Fibroblast of lung (primary cell): ENCODE measurements around the gene NME7. TPM values are rescaled to one million over a fixed set of nuclear protein-coding genes. Genes with fewer than 3 reads are reported as not detected.

Experiments
- DNase-seq, 2 donors: peaks; one replicate each; pipeline versions ENCODE4 v3.0.0 to v3.0.0-alpha.2; 2010; ENCODE audit warnings: low read depth in 2 of 2
- H2AFZ ChIP-seq: 2 replicates; pipeline ENCODE4 v1.5.1; 2012; ENCODE audit warnings: low read length, control low read depth, inconsistent platforms
- H3K27ac ChIP-seq: 2 replicates; pipeline ENCODE4 v1.5.1; 2011; ENCODE audit warnings: low read length, control low read depth; ENCODE audit not compliant: insufficient read depth
- H3K27me3 ChIP-seq: 2 replicates; pipeline ENCODE4 v1.5.1; 2011; ENCODE audit warnings: mild to moderate bottlenecking, low read length; ENCODE audit not compliant: control insufficient read depth, insufficient read depth
- H3K36me3 ChIP-seq: 2 replicates; pipeline ENCODE4 v1.5.1; 2011; ENCODE audit warnings: low read length; ENCODE audit not compliant: control insufficient read depth, insufficient read depth
- H3K4me1 ChIP-seq: 2 replicates; pipeline ENCODE4 v1.5.1; 2011; ENCODE audit warnings: low read length; ENCODE audit not compliant: control insufficient read depth, insufficient read depth; ENCODE audit errors: extremely low read depth
- H3K4me2 ChIP-seq: 2 replicates; pipeline ENCODE4 v1.5.1; 2011; ENCODE audit warnings: low read length, control low read depth; ENCODE audit not compliant: insufficient read depth; ENCODE audit errors: extremely low read depth
- H3K4me3 ChIP-seq, 4 experiments: fragments of 200-600 bp in 1 of 4; sonication (generic) in 1 of 4; replicated peaks in 1 of 4; 2 replicates each; pipeline ENCODE4 v1.5.1; 2011 to 2016; ENCODE audit warnings: low read length in 4 of 4, low read depth in 3 of 4, mild to moderate bottlenecking in 3 of 4, control low read depth in 2 of 4, inconsistent platforms in 1 of 4, mixed read lengths in 1 of 4; ENCODE audit not compliant: insufficient read depth in 1 of 4; ENCODE audit errors: control extremely low read depth in 1 of 4
- H3K79me2 ChIP-seq: 2 replicates; pipeline ENCODE4 v1.5.1; 2012; ENCODE audit warnings: mild to moderate bottlenecking, low read length, inconsistent platforms; ENCODE audit not compliant: control insufficient read depth, insufficient read depth
- H3K9ac ChIP-seq: 2 replicates; pipeline ENCODE4 v1.5.1; 2011; ENCODE audit warnings: mild to moderate bottlenecking, low read length, control low read depth; ENCODE audit not compliant: insufficient read depth
- H3K9me3 ChIP-seq: 2 replicates; pipeline ENCODE4 v1.5.1; 2012; ENCODE audit warnings: low read depth, low read length; ENCODE audit not compliant: control insufficient read depth, insufficient read depth
- H4K20me1 ChIP-seq: 2 replicates; pipeline ENCODE4 v1.5.1; 2011; ENCODE audit warnings: low read length; ENCODE audit not compliant: control insufficient read depth, insufficient read depth; ENCODE audit errors: extremely low read depth
- CTCF ChIP-seq, 2 donors: IDR thresholded peaks in 1 of 2; conservative IDR thresholded peaks in 1 of 2; 1 replicate in 1 of 2; 2 replicates in 1 of 2; pipeline ENCODE4 v1.5.1; 2011 to 2012; ENCODE audit warnings: low read length in 2 of 2, control low read depth in 1 of 2, inconsistent platforms in 1 of 2, low read depth in 1 of 2, mild to moderate bottlenecking in 1 of 2
- EZH2 ChIP-seq: IDR thresholded peaks from 2 replicates; pipeline ENCODE4 v1.5.1; 2012; ENCODE audit warnings: low read length, control low read depth, mild to moderate bottlenecking; ENCODE audit errors: missing control alignments
- polyA plus RNA-seq, 2 donors: library from polyadenylated mRNA; depleted of rRNA in 1 of 2; stranded (reverse) in 1 of 2; unstranded in 1 of 2; fragments of >200 nt; gene quantifications; 2 replicates each; pipeline ENCODE4 v1.2.1, GENCODE V29; 2011 to 2012; ENCODE audit warnings: missing spikeins in 1 of 2
- total RNA-seq: library from RNA; depleted of rRNA; stranded (reverse); fragments of >200 nt; gene quantifications from 2 replicates; pipeline ENCODE4 v1.2.1, GENCODE V29; 2014

Gene NME7
- total and polyA plus RNA-seq, 2 donors (not counting 1 experiment from before 2014, with no cell fraction given), result 21.0 to 30.8 TPM

- Histone ChIP-seq H4K20me1 (no peaks in the 10 kb centered on the region), H3K79me2 (no peaks in the 10 kb centered on the region), H3K4me1 (no peaks in the 10 kb centered on the region), H3K9ac (no peak overlapping the region), H3K9me3 (no peaks in the 10 kb centered on the region), H3K4me2 (no peak overlapping the region), H3K36me3 (no peaks in the 10 kb centered on the region), H3K27me3 (no peaks in the 10 kb centered on the region), H3K4me3 (no peak overlapping the region), H2AFZ (no peak overlapping the region), H3K27ac (no peak overlapping the region)
- DNase-seq, result no peak
- no peak for TF ChIP-seq EZH2
- no peak for TF ChIP-seq CTCF (conservative IDR thresholded peaks at IDR 0.05 in 1 of 2, IDR thresholded peaks at IDR 0.05 in 1 of 2; ENCODE audit: low read depth in 1 of 2, low read length in 2 of 2)
These were observed 62.2 kb downstream of the NME7 start for GRCh38 chr1:169305356-169305755.

GRCh38 chr1:169300854-169301253, 66.7 kb downstream of the NME7 start:
- DNase-seq, result peak in 1 of 2 donors; percentile 55
- no peak overlapping the region for H3K4me3 ChIP-seq
- no peaks in the 10 kb centered on the region for H3K36me3 ChIP-seq
- no peak overlapping the region for H3K4me2 ChIP-seq
- H3K4me1 ChIP-seq, result no peaks in the 10 kb centered on the region
- H3K27me3 ChIP-seq, result no peaks in the 10 kb centered on the region
- TF ChIP-seq CTCF (conservative IDR thresholded peaks at IDR 0.05 in 1 of 2, IDR thresholded peaks at IDR 0.05 in 1 of 2; ENCODE audit: low read depth in 1 of 2, low read length in 2 of 2) (no peak), EZH2 (no peak)
- no peak overlapping the region for H3K9ac ChIP-seq
- no peak overlapping the region for H3K27ac ChIP-seq
- H3K9me3 ChIP-seq, result no peaks in the 10 kb centered on the region
- no peak overlapping the region for H2AFZ ChIP-seq
- H4K20me1 ChIP-seq, result no peaks in the 10 kb centered on the region
- no peaks in the 10 kb centered on the region for H3K79me2 ChIP-seq

- TF ChIP-seq CTCF (conservative IDR thresholded peaks at IDR 0.05 in 1 of 2, IDR thresholded peaks at IDR 0.05 in 1 of 2; ENCODE audit: low read depth in 1 of 2, low read length in 2 of 2) (no peak), EZH2 (no peak)
- Histone ChIP-seq H3K36me3 (no peaks in the 10 kb centered on the region), H3K27me3 (no peaks in the 10 kb centered on the region), H3K4me3 (no peak overlapping the region), H2AFZ (no peak overlapping the region), H3K9ac (no peak overlapping the region), H3K79me2 (no peaks in the 10 kb centered on the region), H3K4me1 (no peaks in the 10 kb centered on the region), H3K27ac (no peak overlapping the region), H3K9me3 (no peaks in the 10 kb centered on the region), H3K4me2 (no peak overlapping the region), H4K20me1 (no peaks in the 10 kb centered on the region)
- DNase-seq, result no peak
These were observed 69.2 kb downstream of the NME7 start for GRCh38 chr1:169298441-169298840.
